GM12891 (cell line): Measurements from ENCODE around the gene OR10G6.

Experiments used
- PAX5 ChIP-seq: IDR thresholded peaks from 2 replicates; pipeline ENCODE4 v1.6.1; 2011; ENCODE audit warnings: low read length, moderate library complexity, mild to moderate bottlenecking; ENCODE audit not compliant: insufficient read depth, severe bottlenecking
- POLR2A ChIP-seq: IDR thresholded peaks from 2 replicates; pipeline ENCODE4 v1.6.1; 2011; ENCODE audit warnings: low read depth, low read length, control low read depth
- POLR2AphosphoS5 ChIP-seq: IDR thresholded peaks from 2 replicates; pipeline ENCODE4 v1.6.1; 2011; ENCODE audit warnings: low read depth, low read length, control low read depth
- POU2F2 ChIP-seq: IDR thresholded peaks from 2 replicates; pipeline ENCODE4 v1.6.1; 2011; ENCODE audit warnings: low read depth, mild to moderate bottlenecking, control low read depth, low read length, moderate library complexity
- SPI1 ChIP-seq: IDR thresholded peaks from 2 replicates; pipeline ENCODE4 v1.6.1; 2011; ENCODE audit warnings: low read depth, low read length, control low read depth
- TAF1 ChIP-seq: IDR thresholded peaks from 2 replicates; pipeline ENCODE4 v1.6.1; 2011; ENCODE audit warnings: low read depth, low read length, control low read depth

- no peak for TF ChIP-seq POLR2A
- no peak for TF ChIP-seq POLR2AphosphoS5
- TF ChIP-seq TAF1: no peak
- TF ChIP-seq POU2F2: no peak
- TF ChIP-seq SPI1: no peak
- no peak for TF ChIP-seq PAX5
Measured at GRCh38 chr11:123956752-123957151, 38.2 kb downstream of the OR10G6 start.
